GM12878 (cell line): ENCODE data around the gene ACYP1. TPM values are rescaled to one million over a fixed set of nuclear protein-coding genes. Genes with fewer than 3 reads are reported as not detected.

ENCODE experiments used
- ATAC-seq: fragments of 200-7000 bp; cut with Tn5 transposase; 3 replicates; pipeline ENCODE4 v1.9.1; 2020; ENCODE audit warnings: mild to moderate bottlenecking, moderate library complexity
- BruUV-seq: library from RNA; stranded (reverse); fragments of 400-500 nt; replicated peaks from 2 replicates; lab custom pipeline; 2021; lab: Mats Ljungman, UMichigan
- CTCF ChIA-PET: fragments of 300-600 bp; sonication (Branson Sonifier 250); formaldehyde crosslinking; extraction: SDS; loops from one replicate; lab custom pipeline; 2021; ENCODE audit warnings: inconsistent platforms; lab: Yijun Ruan, JAX
- POLR2A ChIA-PET: fragments of 350-600 bp; formaldehyde crosslinking; extraction: SDS; loops from one replicate; lab custom pipeline; 2021; ENCODE audit warnings: inconsistent platforms; lab: Charles Lee
- RAD21 ChIA-PET: fragments of 300-600 bp; sonication (Branson Sonifier 250); formaldehyde crosslinking; loops from one replicate; lab custom pipeline; 2023; ENCODE audit warnings: antibody characterized with exemption; ENCODE audit not compliant: unreplicated experiment; lab: Charles Lee
- SMC1A ChIA-PET: fragments of 300-600 bp; sonication (Branson Sonifier 250); formaldehyde crosslinking; loops from one replicate; lab custom pipeline; 2023; ENCODE audit not compliant: unreplicated experiment, uncharacterized antibody; lab: Charles Lee
- DNase-seq: peaks from one replicate; pipeline ENCODE4 v3.0.0-alpha.2; 2011; ENCODE audit warnings: low read depth, low spot score
- FAIRE-seq: peaks from 3 replicates; lab custom pipeline; 2011; peaks lifted over from hg19 to GRCh38; lab: Jason Lieb, UNC
- H2AFZ ChIP-seq: 2 replicates; pipeline ENCODE4 v1.6.0; 2011; ENCODE audit warnings: low read depth, low read length, control low read depth; ENCODE audit not compliant: control insufficient read depth
- H3K27ac ChIP-seq: 2 replicates; pipeline ENCODE4 v1.5.1; 2011; ENCODE audit warnings: control low read depth; ENCODE audit not compliant: control insufficient read depth, insufficient read depth
- H3K27me3 ChIP-seq, 2 experiments: replicated peaks in 1 of 2; 2 replicates each; pipeline versions ENCODE4 v1.6.0 to v1.6.1; 2011; ENCODE audit warnings: low read length in 1 of 2; ENCODE audit not compliant: control insufficient read depth in 2 of 2, insufficient read depth in 2 of 2
- H3K36me3 ChIP-seq, 2 experiments: 2 replicates each; pipeline ENCODE4 v1.5.1; 2011; ENCODE audit warnings: low read length in 1 of 2; ENCODE audit not compliant: control insufficient read depth in 2 of 2, insufficient read depth in 2 of 2
- H3K4me1 ChIP-seq: 2 replicates; pipeline ENCODE4 v1.6.1; 2011; ENCODE audit warnings: mild to moderate bottlenecking, low read length, moderate library complexity, mixed read lengths; ENCODE audit not compliant: control insufficient read depth, insufficient read depth
- H3K4me2 ChIP-seq: 2 replicates; pipeline ENCODE4 v1.6.0; 2011; ENCODE audit warnings: control low read depth; ENCODE audit not compliant: control insufficient read depth, insufficient read depth
- H3K4me3 ChIP-seq: fragments of 200-600 bp; sonication (generic); 2 replicates; pipeline ENCODE4 v1.5.1; 2016
- H3K79me2 ChIP-seq: 2 replicates; pipeline ENCODE4 v1.6.0; 2011; ENCODE audit warnings: low read length; ENCODE audit not compliant: control insufficient read depth, insufficient read depth
- H3K9ac ChIP-seq: 2 replicates; pipeline ENCODE4 v1.8.0; 2011; ENCODE audit warnings: low read length, control low read depth, mixed read lengths; ENCODE audit not compliant: control insufficient read depth, insufficient read depth
- H3K9me3 ChIP-seq: replicated peaks from 3 replicates; pipeline ENCODE4 v1.5.1; 2011; ENCODE audit warnings: mild to moderate bottlenecking, low read length; ENCODE audit not compliant: control insufficient read depth, insufficient read depth
- H4K20me1 ChIP-seq: 2 replicates; pipeline ENCODE4 v1.6.0; 2011; ENCODE audit not compliant: control insufficient read depth, insufficient read depth
- ATF7 ChIP-seq: fragments of 450-650 bp; IDR thresholded peaks from 2 replicates; pipeline ENCODE4 v1.6.1; 2016; ENCODE audit warnings: low read depth, mild to moderate bottlenecking
- EP300 ChIP-seq, 2 experiments: fragments of 150-350 bp in 1 of 2; IDR thresholded peaks; 2 replicates each; pipeline ENCODE4 v1.6.1; 2011 to 2012; ENCODE audit warnings: low read depth in 2 of 2, low read length in 2 of 2, borderline replicate concordance in 1 of 2, improper control_type of control experiment in 1 of 2, inconsistent platforms in 1 of 2; ENCODE audit not compliant: control insufficient read depth in 1 of 2
- HDAC2 ChIP-seq: fragments of 200-600 bp; sonication (generic); IDR thresholded peaks from 2 replicates; pipeline ENCODE4 v1.6.1; 2017
- LARP7 ChIP-seq: fragments of 450-650 bp; IDR thresholded peaks from 2 replicates; pipeline ENCODE4 v1.6.1; 2017; ENCODE audit warnings: mild to moderate bottlenecking
- MXI1 ChIP-seq: fragments of 150-350 bp; IDR thresholded peaks from 2 replicates; pipeline ENCODE4 v1.6.1; 2011; ENCODE audit warnings: low read depth, mild to moderate bottlenecking, inconsistent platforms, low read length, improper control_type of control experiment
- MYC ChIP-seq: IDR thresholded peaks from 2 replicates; pipeline ENCODE4 v1.6.1; 2011; ENCODE audit warnings: mild to moderate bottlenecking, low read length, moderate library complexity, inconsistent platforms; ENCODE audit not compliant: insufficient read depth, insufficient replicate concordance, insufficient read length, severe bottlenecking
- NR2F1 ChIP-seq: fragments of 450-650 bp; conservative IDR thresholded peaks from 2 replicates; pipeline ENCODE4 v1.6.1; 2017; ENCODE audit warnings: mild to moderate bottlenecking
- NRF1 ChIP-seq: conservative IDR thresholded peaks from 2 replicates; pipeline ENCODE4 v1.6.1; 2011; ENCODE audit warnings: mild to moderate bottlenecking, low read depth, low read length, improper control_type of control experiment
- RB1 ChIP-seq: fragments of 450-650 bp; formaldehyde crosslinking; IDR thresholded peaks from 2 replicates; pipeline ENCODE4 v1.6.1; 2017; ENCODE audit warnings: mild to moderate bottlenecking, borderline replicate concordance
- TAF1 ChIP-seq: IDR thresholded peaks from 2 replicates; pipeline ENCODE4 v1.6.1; 2011; ENCODE audit warnings: mild to moderate bottlenecking, low read depth, low read length, borderline replicate concordance
- TBL1XR1 ChIP-seq: IDR thresholded peaks from 2 replicates; pipeline ENCODE4 v1.6.1; 2012; ENCODE audit warnings: low read depth, low read length, improper control_type of control experiment
- ZBED1 ChIP-seq: IDR thresholded peaks from 2 replicates; pipeline ENCODE4 v1.6.1; 2016; ENCODE audit warnings: borderline replicate concordance
- WGBS: methylation state at CpG from one replicate; pipeline ENCODE4 v1.1.6; 2016; ENCODE audit warnings: low lambda C conversion rate; ENCODE audit not compliant: insufficient replicate concordance, insufficient coverage; ENCODE audit errors: missing lambda C conversion rate; 5-methylcytosine and 5-hydroxymethylcytosine counted together
- in situ Hi-C: fragments of 300-500 bp; cut with MboI; formaldehyde crosslinking; loops from 9 replicates; pipeline ENCODE4 v1.14.3; 2018; ENCODE audit warnings: mixed read lengths
- intact Hi-C: fragments of 100-400 bp; cut with micrococcal nuclease; formaldehyde crosslinking; loops from one replicate; pipeline ENCODE4 v1.14.2; 2022; ENCODE audit not compliant: unreplicated experiment
- polyA plus RNA-seq, 11 experiments: library from polyadenylated mRNA; depleted of rRNA in 4 of 11; unstranded in 6 of 11; stranded (reverse) in 5 of 11; fragments of >200 nt; fragmentation: Nextera tagmentation in 4 of 11; fragmentation: Illumina TruSeq in 1 of 11; extraction: Ambion mirVana in 4 of 11; extraction: Trizol in 1 of 11; gene quantifications; 1 replicate in 1 of 11; 2 replicates in 10 of 11; pipeline versions ENCODE4 v1.2.1 to v1.2.3, GENCODE V29; 2011 to 2016; ENCODE audit warnings: inconsistent platforms in 2 of 11, missing spikeins in 2 of 11, low read depth in 1 of 11
- total RNA-seq, 4 experiments: library from RNA; depleted of rRNA in 3 of 4; stranded (reverse); fragments of >200 nt in 3 of 4; fragmentation: Illumina TruSeq in 1 of 4; extraction: Trizol in 1 of 4; gene quantifications; 2 replicates each; pipeline versions ENCODE4 v1.2.1 to v1.2.3, GENCODE V29; 2013 to 2021
- TF ChIP-seq, protein P1 (sequence below): fragments of 450-650 bp; formaldehyde crosslinking; IDR thresholded peaks from 2 replicates; pipeline ENCODE4 v1.4.0; 2022; ENCODE audit warnings: mild to moderate bottlenecking, moderate library complexity
- TF ChIP-seq, protein P2 (sequence below): IDR thresholded peaks from 2 replicates; pipeline ENCODE4 v1.6.1; 2011; ENCODE audit warnings: mild to moderate bottlenecking, low read depth, low read length, moderate library complexity; ENCODE audit not compliant: insufficient replicate concordance
- TF ChIP-seq, protein P3 (sequence below): fragments of 450-650 bp; conservative IDR thresholded peaks from 2 replicates; pipeline ENCODE4 v1.6.1; 2017; ENCODE audit warnings: mild to moderate bottlenecking, moderate library complexity

The ACYP1 gene
- total and polyA plus RNA-seq, 10 of the 15 experiments (the other 5 are each of a cell fraction or from before 2014, with no cell fraction given) = 18.2 to 52.6 (median 43.5) TPM

DNA sequence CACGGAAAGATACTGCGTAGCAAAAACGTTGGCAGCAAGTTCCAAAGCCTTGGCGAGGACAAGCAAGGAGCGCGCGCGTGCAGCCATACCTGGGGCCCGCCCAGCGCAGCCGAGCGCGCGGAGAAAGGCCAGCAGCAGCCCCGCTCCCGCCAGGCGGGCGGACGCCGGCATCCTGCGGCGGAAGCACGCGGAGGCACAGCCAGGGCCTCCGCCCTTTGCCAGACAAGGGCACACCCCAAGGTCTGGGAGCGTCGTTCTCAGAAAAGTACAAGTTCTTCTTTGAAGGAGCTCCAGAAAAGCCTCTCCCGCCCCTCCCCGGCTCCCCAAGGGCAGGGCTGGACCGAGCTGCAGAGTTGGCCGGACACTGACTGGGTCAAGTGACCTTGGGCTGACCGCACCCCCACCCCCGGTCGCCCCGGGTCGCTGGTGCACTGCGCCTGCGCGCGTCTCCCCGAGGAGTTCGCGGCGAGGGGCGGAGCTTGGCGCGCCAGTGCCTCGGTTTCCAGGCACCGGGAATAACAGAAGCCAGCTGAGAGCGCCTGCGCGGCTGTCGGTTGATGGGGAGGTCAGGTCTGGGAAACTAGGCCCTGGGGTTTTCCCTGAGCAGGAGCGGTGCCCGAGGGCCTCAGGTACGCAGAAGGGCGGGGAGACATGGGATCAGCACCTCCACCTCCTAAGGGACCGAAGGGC lies 5.4 kb upstream of the ACYP1 start, which contains the start of gene ZC2HC1C:
Gene ZC2HC1C, plus strand, starts transcription at position 521 of the 690 bp plus-strand sequence. CDS start 933 bp downstream, outside the sequence.
- FAIRE-seq = peak; percentile 59
- CTCF ChIA-PET = interaction anchor here (0.6 to 1.6 kb wide), 6 partner anchors 17 to 372 kb away, joined by 3 to 6 read pairs (median 3); no protein-coding TSS in a partner anchor
- Histone ChIP-seq H3K9ac (peak within 1 kb of the TSS; percentile 66), H2AFZ (peak within 1 kb of the TSS; percentile 96), H3K4me2 (peak within 1 kb of the TSS; percentile 91), H4K20me1 (no peaks in the 10 kb centered on the region), H3K9me3 (no peaks in the 10 kb centered on the region), H3K4me1 (peaks cover 8% of the 10 kb centered on the region), H3K27me3 (no peaks in the 10 kb centered on the region), H3K4me3 (peak within 1 kb of the TSS; percentile 79), H3K79me2 (peaks cover 7% of the 10 kb centered on the region), H3K36me3 (no peaks in the 10 kb centered on the region), H3K27ac (peak within 1 kb of the TSS; percentile 47)
- SMC1A ChIA-PET = interaction anchor here (0.8 to 1.5 kb wide), 5 partner anchors 8 to 208 kb away, joined by 3 to 4 read pairs (median 3); no protein-coding TSS in a partner anchor
- in situ Hi-C loops (no loop called here), intact Hi-C loops (no loop called here)
- no peak for DNase-seq
- POLR2A ChIA-PET = interaction anchor here (0.6 to 1.2 kb wide), 3 partner anchors 14 to 28 kb away, joined by 3 read pairs; no protein-coding TSS in a partner anchor
- RAD21 ChIA-PET = interaction anchor here (0.8 kb wide), 2 partner anchors 17 to 66 kb away, joined by 3 read pairs; no protein-coding TSS in a partner anchor
- peak; percentile 92 for ATAC-seq
- 2% methylated on average over 58 of the region's 58 CpGs for WGBS
- no TSS peak for BruUV-seq
- TF ChIP-seq HDAC2 = no peak
- 0 out of 2 replicates have a peak, but pooled peaks have one; percentile 26 for TF ChIP-seq TBL1XR1
- TF ChIP-seq EP300 (IDR thresholded peaks at IDR 0.05; ENCODE audit: borderline replicate concordance in 1 of 2, control insufficient read depth in 1 of 2, low read depth in 2 of 2, low read length in 2 of 2) = no peak
- TF ChIP-seq, protein P1, sequence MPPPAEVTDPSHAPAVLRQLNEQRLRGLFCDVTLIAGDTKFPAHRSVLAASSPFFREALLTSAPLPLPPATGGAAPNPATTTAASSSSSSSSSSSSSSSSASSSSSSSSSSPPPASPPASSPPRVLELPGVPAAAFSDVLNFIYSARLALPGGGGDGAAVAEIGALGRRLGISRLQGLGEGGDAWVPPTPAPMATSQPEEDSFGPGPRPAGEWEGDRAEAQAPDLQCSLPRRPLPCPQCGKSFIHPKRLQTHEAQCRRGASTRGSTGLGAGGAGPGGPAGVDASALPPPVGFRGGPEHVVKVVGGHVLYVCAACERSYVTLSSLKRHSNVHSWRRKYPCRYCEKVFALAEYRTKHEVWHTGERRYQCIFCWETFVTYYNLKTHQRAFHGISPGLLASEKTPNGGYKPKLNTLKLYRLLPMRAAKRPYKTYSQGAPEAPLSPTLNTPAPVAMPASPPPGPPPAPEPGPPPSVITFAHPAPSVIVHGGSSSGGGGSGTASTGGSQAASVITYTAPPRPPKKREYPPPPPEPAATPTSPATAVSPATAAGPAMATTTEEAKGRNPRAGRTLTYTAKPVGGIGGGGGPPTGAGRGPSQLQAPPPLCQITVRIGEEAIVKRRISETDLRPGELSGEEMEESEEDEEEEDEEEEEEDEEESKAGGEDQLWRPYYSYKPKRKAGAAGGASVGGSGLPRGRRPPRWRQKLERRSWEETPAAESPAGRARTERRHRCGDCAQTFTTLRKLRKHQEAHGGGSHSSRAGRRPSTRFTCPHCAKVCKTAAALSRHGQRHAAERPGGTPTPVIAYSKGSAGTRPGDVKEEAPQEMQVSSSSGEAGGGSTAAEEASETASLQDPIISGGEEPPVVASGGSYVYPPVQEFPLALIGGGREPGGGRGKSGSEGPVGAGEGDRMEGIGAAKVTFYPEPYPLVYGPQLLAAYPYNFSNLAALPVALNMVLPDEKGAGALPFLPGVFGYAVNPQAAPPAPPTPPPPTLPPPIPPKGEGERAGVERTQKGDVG = no peak
- 0 out of 2 replicates have a peak, but pooled peaks have one; percentile 21 for TF ChIP-seq LARP7
- TF ChIP-seq NR2F1 = peak; percentile 97
- peak; percentile 81 for TF ChIP-seq MXI1
- TF ChIP-seq ATF7 = no peak
- TF ChIP-seq TAF1 = peak; percentile 24; the same call in 1 of the 2 replicates
- TF ChIP-seq, protein P2, sequence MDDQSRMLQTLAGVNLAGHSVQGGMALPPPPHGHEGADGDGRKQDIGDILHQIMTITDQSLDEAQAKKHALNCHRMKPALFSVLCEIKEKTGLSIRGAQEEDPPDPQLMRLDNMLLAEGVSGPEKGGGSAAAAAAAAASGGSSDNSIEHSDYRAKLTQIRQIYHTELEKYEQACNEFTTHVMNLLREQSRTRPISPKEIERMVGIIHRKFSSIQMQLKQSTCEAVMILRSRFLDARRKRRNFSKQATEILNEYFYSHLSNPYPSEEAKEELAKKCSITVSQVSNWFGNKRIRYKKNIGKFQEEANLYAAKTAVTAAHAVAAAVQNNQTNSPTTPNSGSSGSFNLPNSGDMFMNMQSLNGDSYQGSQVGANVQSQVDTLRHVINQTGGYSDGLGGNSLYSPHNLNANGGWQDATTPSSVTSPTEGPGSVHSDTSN = no peak
- TF ChIP-seq RB1 = peak; percentile 59; the same call in 1 of the 2 replicates
- peak; percentile 77 for TF ChIP-seq NRF1
- no peak for TF ChIP-seq ZBED1
- TF ChIP-seq MYC = peak; percentile 88
- TF ChIP-seq, protein P3, sequence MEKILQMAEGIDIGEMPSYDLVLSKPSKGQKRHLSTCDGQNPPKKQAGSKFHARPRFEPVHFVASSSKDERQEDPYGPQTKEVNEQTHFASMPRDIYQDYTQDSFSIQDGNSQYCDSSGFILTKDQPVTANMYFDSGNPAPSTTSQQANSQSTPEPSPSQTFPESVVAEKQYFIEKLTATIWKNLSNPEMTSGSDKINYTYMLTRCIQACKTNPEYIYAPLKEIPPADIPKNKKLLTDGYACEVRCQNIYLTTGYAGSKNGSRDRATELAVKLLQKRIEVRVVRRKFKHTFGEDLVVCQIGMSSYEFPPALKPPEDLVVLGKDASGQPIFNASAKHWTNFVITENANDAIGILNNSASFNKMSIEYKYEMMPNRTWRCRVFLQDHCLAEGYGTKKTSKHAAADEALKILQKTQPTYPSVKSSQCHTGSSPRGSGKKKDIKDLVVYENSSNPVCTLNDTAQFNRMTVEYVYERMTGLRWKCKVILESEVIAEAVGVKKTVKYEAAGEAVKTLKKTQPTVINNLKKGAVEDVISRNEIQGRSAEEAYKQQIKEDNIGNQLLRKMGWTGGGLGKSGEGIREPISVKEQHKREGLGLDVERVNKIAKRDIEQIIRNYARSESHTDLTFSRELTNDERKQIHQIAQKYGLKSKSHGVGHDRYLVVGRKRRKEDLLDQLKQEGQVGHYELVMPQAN = peak; percentile 53; the same call in 1 of the 2 replicates
